GM06990 (cell line): ENCODE results near the gene FLCN.

ENCODE experiments used
- DNase-seq: peaks from one replicate; pipeline ENCODE4 v3.0.0-alpha.2; 2011; ENCODE audit not compliant: insufficient read length; ENCODE audit errors: extremely low read depth
- H3K27me3 ChIP-seq: replicated peaks from 2 replicates; pipeline ENCODE4 v1.6.0; 2011; ENCODE audit warnings: low read length; ENCODE audit not compliant: control insufficient read depth, insufficient read depth
- H3K36me3 ChIP-seq: 2 replicates; pipeline ENCODE4 v1.5.1; 2011; ENCODE audit warnings: low read length; ENCODE audit not compliant: control insufficient read depth, insufficient read depth
- H3K4me3 ChIP-seq: replicated peaks from 2 replicates; pipeline ENCODE4 v1.5.1; 2011; ENCODE audit warnings: low read depth, mild to moderate bottlenecking, control low read depth, low read length
- CTCF ChIP-seq: IDR thresholded peaks from 2 replicates; pipeline ENCODE4 v1.5.1; 2011; ENCODE audit warnings: low read length, control low read depth, mild to moderate bottlenecking, inconsistent platforms; ENCODE audit not compliant: insufficient read depth, poor library complexity, severe bottlenecking

The FLCN gene

GRCh38 chr17:17164156-17164555 is 72.8 kb downstream of the FLCN start:
- no peak for TF ChIP-seq CTCF
- no peak for DNase-seq
- Histone ChIP-seq H3K4me3 (no peak overlapping the region), H3K36me3 (peaks cover 44% of the 10 kb centered on the region), H3K27me3 (no peaks in the 10 kb centered on the region)
